ENCODE measurements around the gene EXOSC10.

GRCh38 chr1:11026903-11027302 lies 72.8 kb downstream of the EXOSC10 start:
- TF ChIP-seq CTCF (IDR thresholded peaks at IDR 0.05) (no peak), POLR2A (IDR thresholded peaks at IDR 0.05) (no peak), POLR2AphosphoS5 (IDR thresholded peaks at IDR 0.05) (no peak)

Measured in prostate gland (tissue), 2 donors.